GM21528 (cell line): ENCODE results near the gene ERLEC1.
"Not testable (repeated sequence)": the region's sequence is repeated elsewhere in the genome, so short reads cannot be mapped to it uniquely, and the experiment has no call there.

Experiments used
- ATAC-seq: cut with Tn5 transposase; IDR thresholded peaks from one replicate; pipeline ENCODE4 v1.9.1; 2021; ENCODE audit warnings: mild to moderate bottlenecking, moderate library complexity; ENCODE audit not compliant: unreplicated experiment, low FRiP score

ERLEC1 gene

GRCh38 chr2:53786705-53787613 is at the start of gene ERLEC1, which contains the start of gene ASB3:
ERLEC1 (plus strand) TSS chr2:53787044; CDS start chr2:53787211, 167 bp downstream.
ASB3 (minus strand) TSS chr2:53786953; CDS start chr2:53765572, 21,381 bp downstream.
- ATAC-seq: peak; percentile 97

GRCh38 chr2:53737091-53737490 is 49.8 kb upstream of the ERLEC1 start:
- no peak for ATAC-seq

GRCh38 chr2:53739032-53739431 is 47.8 kb upstream of the ERLEC1 start:
- ATAC-seq: no peak

GRCh38 chr2:53740170-53740569 is 46.7 kb upstream of the ERLEC1 start:
- no peak for ATAC-seq

GRCh38 chr2:53744395-53745065 is 42.3 kb upstream of the ERLEC1 start:
- ATAC-seq: no peak

GRCh38 chr2:53750041-53750768 is 36.6 kb upstream of the ERLEC1 start:
- no peak for ATAC-seq

- peak; percentile 94 for ATAC-seq
Observed at GRCh38 chr2:53751728-53752127, 35.1 kb upstream of the ERLEC1 start.

GRCh38 chr2:53752385-53752784 is 34.5 kb upstream of the ERLEC1 start:
- no peak for ATAC-seq

GRCh38 chr2:53753041-53753440 is 33.8 kb upstream of the ERLEC1 start:
- no peak for ATAC-seq

- ATAC-seq: no peak
Observed at GRCh38 chr2:53755121-53755520, 31.7 kb upstream of the ERLEC1 start.

GRCh38 chr2:53756644-53757043 is 30.2 kb upstream of the ERLEC1 start:
- no peak for ATAC-seq

- not testable (repeated sequence) for ATAC-seq
Observed at GRCh38 chr2:53757206-53757605, 29.6 kb upstream of the ERLEC1 start.

- ATAC-seq: no peak
Observed at GRCh38 chr2:53765767-53766166, 21.1 kb upstream of the ERLEC1 start.

GRCh38 chr2:53767405-53768241 is 19.2 kb upstream of the ERLEC1 start, which contains the start of gene CHAC2:
CHAC2 (plus strand) TSS chr2:53767804; CDS start chr2:53767887, 83 bp downstream.
- peak; percentile 95 for ATAC-seq

- peak; percentile 50 for ATAC-seq
Observed at GRCh38 chr2:53768242-53768542, 18.7 kb upstream of the ERLEC1 start.

GRCh38 chr2:53769318-53769945 is 17.4 kb upstream of the ERLEC1 start:
- no peak for ATAC-seq

- ATAC-seq: no peak
Observed at GRCh38 chr2:53770264-53770663, 16.6 kb upstream of the ERLEC1 start.

- ATAC-seq: no peak
Observed at GRCh38 chr2:53777134-53777533, 9.7 kb upstream of the ERLEC1 start.

GRCh38 chr2:53778536-53779162 is 8.2 kb upstream of the ERLEC1 start:
- no peak for ATAC-seq
